Thymus (tissue), 11 donors: ENCODE results near the gene MEIS2. TPM values are rescaled to one million over a fixed set of nuclear protein-coding genes. Genes with fewer than 3 reads are reported as not detected.

Experiments
- DNase-seq, 9 donors: peaks; one replicate each; pipeline ENCODE4 v3.0.0-alpha.2; 2013; ENCODE audit warnings: low spot score in 9 of 9, low read depth in 6 of 9, missing footprints in 1 of 9
- H3K27ac ChIP-seq, 2 donors: one replicate each; pipeline ENCODE4 v1.5.1; 2013; ENCODE audit warnings: control low read depth in 1 of 2, low read depth in 1 of 2, low read length in 1 of 2, mild to moderate bottlenecking in 1 of 2, moderate library complexity in 1 of 2
- H3K27me3 ChIP-seq, 2 donors: one replicate each; pipeline ENCODE4 v1.5.1; 2013; ENCODE audit warnings: low read length in 1 of 2; ENCODE audit not compliant: control insufficient read depth in 2 of 2, insufficient read depth in 1 of 2
- H3K36me3 ChIP-seq, 2 donors: one replicate each; pipeline ENCODE4 v1.5.1; 2013; ENCODE audit warnings: low read length in 1 of 2, mild to moderate bottlenecking in 1 of 2, moderate library complexity in 1 of 2; ENCODE audit not compliant: control insufficient read depth in 2 of 2, insufficient read depth in 2 of 2
- H3K4me1 ChIP-seq, 2 donors: one replicate each; pipeline ENCODE4 v1.5.1; 2013; ENCODE audit warnings: low read length in 2 of 2; ENCODE audit not compliant: control insufficient read depth in 2 of 2, insufficient read depth in 2 of 2
- H3K4me3 ChIP-seq, 2 donors: one replicate each; pipeline ENCODE4 v1.5.1; 2013; ENCODE audit warnings: low read length in 2 of 2, control low read depth in 1 of 2, mild to moderate bottlenecking in 1 of 2
- H3K9me3 ChIP-seq, 2 donors: one replicate each; pipeline ENCODE4 v1.5.1; 2013; ENCODE audit warnings: low read length in 1 of 2, mild to moderate bottlenecking in 1 of 2; ENCODE audit not compliant: control insufficient read depth in 2 of 2, insufficient read depth in 1 of 2
- WGBS: extraction: QIAGEN DNeasy Blood & Tissue Kit; methylation state at CpG from one replicate; pipeline ENCODE4 v1.1.7; 2013; 5-methylcytosine and 5-hydroxymethylcytosine counted together
- polyA plus RNA-seq: library from polyadenylated mRNA; stranded (reverse); fragments of 200-250 nt; gene quantifications from one replicate; pipeline ENCODE4 v1.2.3, GENCODE V29; 2013
- total RNA-seq: library from RNA; stranded (reverse); fragments of 120-200 nt; gene quantifications from one replicate; pipeline ENCODE4 v1.2.4, GENCODE V29; 2013
- donor health status: healthy.

Gene MEIS2
- total and polyA plus RNA-seq, 2 donors = 20.8 to 32.7 TPM

- Histone ChIP-seq H3K27ac (no peak overlapping the region), H3K4me3 (no peak overlapping the region), H3K4me1 (no peaks in the 10 kb centered on the region), H3K36me3 (no peaks in the 10 kb centered on the region), H3K9me3 (no peaks in the 10 kb centered on the region), H3K27me3 (no peaks in the 10 kb centered on the region)
- no peak for DNase-seq
- WGBS = 93% methylated on average over 4 of the region's 4 CpGs
Observed at GRCh38 chr15:37032091-37032775, 68.1 kb downstream of the MEIS2 start.

- Histone ChIP-seq H3K4me3 (no peak overlapping the region), H3K27me3 (no peaks in the 10 kb centered on the region), H3K9me3 (no peaks in the 10 kb centered on the region), H3K4me1 (no peaks in the 10 kb centered on the region), H3K36me3 (no peaks in the 10 kb centered on the region), H3K27ac (no peak overlapping the region)
- 89% methylated on average over 4 of the region's 4 CpGs for WGBS
- DNase-seq = no peak
Observed at GRCh38 chr15:37031198-37031597, 69.2 kb downstream of the MEIS2 start.

GRCh38 chr15:37028625-37029296 is 71.6 kb downstream of the MEIS2 start:
- no peaks in the 10 kb centered on the region for H3K36me3 ChIP-seq
- 86% methylated on average over 4 of the region's 4 CpGs for WGBS
- no peak for DNase-seq

GRCh38 chr15:37020852-37021251 is 79.5 kb downstream of the MEIS2 start:
- no peak overlapping the region for H3K27ac ChIP-seq
- no peak overlapping the region for H3K4me3 ChIP-seq
- DNase-seq = no peak
- H3K4me1 ChIP-seq = no peaks in the 10 kb centered on the region
- H3K9me3 ChIP-seq = no peaks in the 10 kb centered on the region
- H3K36me3 ChIP-seq = no peaks in the 10 kb centered on the region
- no peaks in the 10 kb centered on the region for H3K27me3 ChIP-seq

More at GRCh38 chr15:37028625-37029296, 71.6 kb downstream of the MEIS2 start:
- no peaks in the 10 kb centered on the region for H3K9me3 ChIP-seq
- H3K27me3 ChIP-seq = no peaks in the 10 kb centered on the region
- no peak overlapping the region for H3K27ac ChIP-seq
- H3K4me1 ChIP-seq = no peaks in the 10 kb centered on the region
- no peak overlapping the region for H3K4me3 ChIP-seq

GRCh38 chr15:37019479-37020433 is 80.6 kb downstream of the MEIS2 start:
- WGBS = 70% methylated on average over 18 of the region's 18 CpGs
- Histone ChIP-seq H3K9me3 (no peaks in the 10 kb centered on the region), H3K36me3 (no peaks in the 10 kb centered on the region), H3K4me3 (no peak overlapping the region), H3K4me1 (no peaks in the 10 kb centered on the region), H3K27me3 (no peaks in the 10 kb centered on the region), H3K27ac (peak overlapping the region in 1 of 2 donors; percentile 11)
- no peak for DNase-seq

GRCh38 chr15:37017031-37017625 is 83.2 kb downstream of the MEIS2 start:
- Histone ChIP-seq H3K4me3 (no peak overlapping the region), H3K4me1 (no peaks in the 10 kb centered on the region), H3K9me3 (no peaks in the 10 kb centered on the region), H3K27me3 (no peaks in the 10 kb centered on the region), H3K27ac (no peak overlapping the region), H3K36me3 (no peaks in the 10 kb centered on the region)
- no peak for DNase-seq
- WGBS = 95% methylated on average over 11 of the region's 11 CpGs

GRCh38 chr15:37016231-37016630 is 84.1 kb downstream of the MEIS2 start:
- no peak overlapping the region for H3K27ac ChIP-seq
- no peaks in the 10 kb centered on the region for H3K36me3 ChIP-seq
- H3K4me1 ChIP-seq = no peaks in the 10 kb centered on the region
- 78% methylated on average over 7 of the region's 7 CpGs for WGBS
- no peaks in the 10 kb centered on the region for H3K9me3 ChIP-seq
- DNase-seq = no peak
- no peaks in the 10 kb centered on the region for H3K27me3 ChIP-seq
- H3K4me3 ChIP-seq = no peak overlapping the region

- DNase-seq = no peak
- no peak overlapping the region for H3K4me3 ChIP-seq
- H3K36me3 ChIP-seq = no peaks in the 10 kb centered on the region
- no peaks in the 10 kb centered on the region for H3K9me3 ChIP-seq
- H3K27me3 ChIP-seq = no peaks in the 10 kb centered on the region
- no peak overlapping the region for H3K27ac ChIP-seq
- no peaks in the 10 kb centered on the region for H3K4me1 ChIP-seq
- 87% methylated on average over 4 of the region's 4 CpGs for WGBS
Observed at GRCh38 chr15:37015451-37015850, 84.9 kb downstream of the MEIS2 start.
